A549 (cell line): Measurements from ENCODE around the gene FXYD4. TPM values are rescaled to one million over a fixed set of nuclear protein-coding genes. Genes with fewer than 3 reads are reported as not detected.
A peak's percentile ranks its signal among the peaks of the same experiment; 100 is the strongest.
"Not testable (repeated sequence)": the region's sequence is repeated elsewhere in the genome, so short reads cannot be mapped to it uniquely, and the experiment has no call there.

Experiments
- ATAC-seq, 2 experiments: fragments of 200-7000 bp in 1 of 2; fragments of >200 bp in 1 of 2; cut with Nextera tagmentation in 1 of 2; cut with Tn5 transposase in 1 of 2; 3 replicates each; pipeline versions ENCODE4 v1.8.0 to v1.9.1; 2018 to 2020; ENCODE audit warnings: mild to moderate bottlenecking in 1 of 2, moderate library complexity in 1 of 2
- CTCF ChIA-PET: fragments of 300-600 bp; sonication (Branson Sonifier 250); formaldehyde crosslinking; extraction: SDS; loops from one replicate; lab custom pipeline; 2021; ENCODE audit warnings: antibody characterized with exemption, inconsistent platforms; lab: Yijun Ruan, JAX
- POLR2A ChIA-PET: fragments of 350-600 bp; formaldehyde crosslinking; extraction: SDS; loops from one replicate; lab custom pipeline; 2021; ENCODE audit warnings: antibody characterized with exemption, inconsistent platforms; lab: Yijun Ruan, JAX
- DNase-seq, 2 experiments: peaks; one replicate each; pipeline versions ENCODE4 v3.0.0 to v3.0.0-alpha.2; 2011 to 2016; ENCODE audit warnings: low read depth in 1 of 2, low spot score in 1 of 2
- FAIRE-seq: peaks from 2 replicates; lab custom pipeline; 2011; peaks lifted over from hg19 to GRCh38; lab: Jason Lieb, UNC
- H3K27ac ChIP-seq, 2 experiments: fragments of >200 bp; sonication (Bioruptor Twin); formaldehyde crosslinking; 3 replicates each; pipeline ENCODE4 v1.5.1; 2016 to 2017
- H3K4me1 ChIP-seq: fragments of >200 bp; sonication (Bioruptor Twin); formaldehyde crosslinking; 3 replicates; pipeline ENCODE4 v1.6.1; 2016
- H3K4me2 ChIP-seq: fragments of >200 bp; sonication (Bioruptor Twin); formaldehyde crosslinking; 3 replicates; pipeline ENCODE4 v1.6.1; 2016
- H3K4me3 ChIP-seq: fragments of >200 bp; sonication (Bioruptor Twin); formaldehyde crosslinking; 3 replicates; pipeline ENCODE4 v1.5.1; 2016
- H3K9me3 ChIP-seq: fragments of >200 bp; sonication (Bioruptor Twin); formaldehyde crosslinking; 3 replicates; pipeline ENCODE4 v1.6.1; 2016
- CEBPB ChIP-seq, 2 experiments: fragments of >200 bp in 1 of 2; sonication (Bioruptor Twin) in 1 of 2; formaldehyde crosslinking in 1 of 2; IDR thresholded peaks; 2 replicates each; pipeline ENCODE4 v1.6.1; 2012 to 2016
- EP300 ChIP-seq, 2 experiments: fragments of >200 bp; sonication (Bioruptor Twin); formaldehyde crosslinking; IDR thresholded peaks; 2 replicates in 1 of 2; 3 replicates in 1 of 2; pipeline ENCODE4 v1.6.1; 2016 to 2017
- FOSL2 ChIP-seq, 2 experiments: fragments of 450-650 bp in 1 of 2; fragments of >200 bp in 1 of 2; sonication (Bioruptor Twin) in 1 of 2; formaldehyde crosslinking; IDR thresholded peaks; 2 replicates each; pipeline versions ENCODE4 v1.5.0 to v1.6.1; 2016 to 2020; ENCODE audit warnings: mild to moderate bottlenecking in 1 of 2, moderate library complexity in 1 of 2
- HES2 ChIP-seq: fragments of >200 bp; sonication (Bioruptor Twin); formaldehyde crosslinking; IDR thresholded peaks from 2 replicates; pipeline ENCODE4 v1.6.1; 2016
- HMGXB4 ChIP-seq: fragments of 250-450 bp; sonication (Bioruptor Pico); IDR thresholded peaks from 2 replicates; pipeline ENCODE4 v1.5.0; 2021; ENCODE audit warnings: mild to moderate bottlenecking, moderate library complexity, borderline replicate concordance
- HOXA7 ChIP-seq: fragments of 250-450 bp; sonication (Bioruptor Pico); IDR thresholded peaks from 2 replicates; pipeline ENCODE4 v1.5.0; 2020; ENCODE audit warnings: mild to moderate bottlenecking, moderate library complexity
- MAFK ChIP-seq: fragments of 450-650 bp; IDR thresholded peaks from 2 replicates; pipeline ENCODE4 v1.6.1; 2014; ENCODE audit not compliant: partially characterized antibody
- MYC ChIP-seq: IDR thresholded peaks from 2 replicates; pipeline ENCODE4 v1.6.1; 2012; ENCODE audit warnings: mild to moderate bottlenecking, inconsistent platforms, low read length, improper control_type of control experiment, borderline replicate concordance
- NPAS2 ChIP-seq: fragments of 250-450 bp; sonication (Bioruptor Pico); IDR thresholded peaks from 2 replicates; pipeline ENCODE4 v1.8.0; 2022; ENCODE audit warnings: mild to moderate bottlenecking, moderate library complexity, borderline replicate concordance
- POLR2AphosphoS2 ChIP-seq: conservative IDR thresholded peaks from 2 replicates; pipeline ENCODE4 v1.6.1; 2012; ENCODE audit warnings: low read length, improper control_type of control experiment, inconsistent platforms
- RAD21 ChIP-seq, 2 experiments: fragments of >200 bp in 1 of 2; sonication (Bioruptor Twin) in 1 of 2; formaldehyde crosslinking in 1 of 2; IDR thresholded peaks in 1 of 2; conservative IDR thresholded peaks in 1 of 2; 2 replicates in 1 of 2; 3 replicates in 1 of 2; pipeline ENCODE4 v1.6.1; 2012 to 2018; ENCODE audit warnings: inconsistent platforms in 1 of 2
- RARB ChIP-seq: fragments of 250-450 bp; sonication (Bioruptor Pico); IDR thresholded peaks from 2 replicates; pipeline ENCODE4 v1.8.0; 2021; ENCODE audit warnings: mild to moderate bottlenecking, moderate library complexity
- RFX5 ChIP-seq: fragments of 450-650 bp; IDR thresholded peaks from 2 replicates; pipeline ENCODE4 v1.7.1; 2014; ENCODE audit warnings: antibody characterized with exemption, mild to moderate bottlenecking, moderate library complexity
- TFCP2L1 ChIP-seq: fragments of 250-450 bp; sonication (Bioruptor Pico); IDR thresholded peaks from 2 replicates; pipeline ENCODE4 v1.5.0; 2021; ENCODE audit warnings: mild to moderate bottlenecking
- WGBS: methylation state at CpG from one replicate; pipeline ENCODE4 v1.1.6; 2017; ENCODE audit errors: missing lambda C conversion rate; 5-methylcytosine and 5-hydroxymethylcytosine counted together
- polyA plus RNA-seq, 4 experiments: library from polyadenylated mRNA; depleted of rRNA in 3 of 4; stranded (reverse); fragments of >200 nt; fragmentation: RNase III in 1 of 4; extraction: RNeasy Plus Mini Kit Qiagen cat#74134 plus additional on column Dnase treatment in 1 of 4; gene quantifications; 2 replicates in 3 of 4; 3 replicates in 1 of 4; pipeline ENCODE4 v1.2.3, GENCODE V29; 2011 to 2017
- small RNA-seq, 6 experiments: library from RNA; depleted of rRNA; stranded (forward); fragments of <200 nt; gene quantifications; one replicate each; pipeline ENCODE3, GENCODE V24; 2012

Gene FXYD4
- polyA plus RNA-seq, 2 of the 4 experiments (the other 2 are of a cell fraction), result not detected

DNA sequence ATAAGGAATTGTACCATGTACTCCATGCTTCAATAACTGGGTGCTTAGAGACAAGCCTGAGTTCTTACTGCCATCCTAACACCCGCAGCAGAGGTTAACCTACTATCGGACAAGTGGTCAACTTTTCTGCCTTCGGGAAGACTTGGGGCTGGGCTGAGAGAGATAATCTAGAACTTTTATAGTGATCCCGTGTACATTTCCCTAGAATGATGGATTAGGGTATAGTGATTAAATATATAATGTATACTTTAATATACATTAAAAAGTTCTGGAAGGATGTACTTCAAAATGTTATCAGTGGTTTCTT lies 49.7 kb downstream of the FXYD4 start:
- DNase-seq, result no peak
- ChIA-PET POLR2A (interaction anchor here (0.6 to 3.4 kb wide), 7 partner anchors 10 to 881 kb away, joined by 3 to 28 read pairs (median 3); partner anchors contain the start of gene HNRNPF), CTCF (interaction anchor here (1.4 to 1.5 kb wide), 2 partner anchors 14 to 16 kb away, joined by 4 to 5 read pairs; partner anchors contain the start of gene ZNF487)
- Histone ChIP-seq H3K9me3 (no peaks in the 10 kb centered on the region), H3K4me1 (peaks cover 14% of the 10 kb centered on the region), H3K4me3 (peak overlapping the region; percentile 45), H3K4me2 (peak overlapping the region; percentile 71), H3K27ac (peak overlapping the region; percentile 91 to 94)
- no peak for ATAC-seq
- no peak for TF ChIP-seq HOXA7 (CRISPR knock-in tag)
- no peak for TF ChIP-seq POLR2AphosphoS2
- TF ChIP-seq MAFK, result no peak
- no peak for TF ChIP-seq TFCP2L1
- TF ChIP-seq HMGXB4, result no peak
- no peak for TF ChIP-seq RARB (CRISPR knock-in tag)
- no peak for TF ChIP-seq EP300 (IDR thresholded peaks at IDR 0.05)
- no peak for TF ChIP-seq HES2
- no peak for TF ChIP-seq RAD21 (conservative IDR thresholded peaks at IDR 0.05 in 1 of 2, IDR thresholded peaks at IDR 0.05 in 1 of 2)
- 63% methylated on average over 4 of the region's 4 CpGs for WGBS
- FAIRE-seq, result no peak

DNA sequence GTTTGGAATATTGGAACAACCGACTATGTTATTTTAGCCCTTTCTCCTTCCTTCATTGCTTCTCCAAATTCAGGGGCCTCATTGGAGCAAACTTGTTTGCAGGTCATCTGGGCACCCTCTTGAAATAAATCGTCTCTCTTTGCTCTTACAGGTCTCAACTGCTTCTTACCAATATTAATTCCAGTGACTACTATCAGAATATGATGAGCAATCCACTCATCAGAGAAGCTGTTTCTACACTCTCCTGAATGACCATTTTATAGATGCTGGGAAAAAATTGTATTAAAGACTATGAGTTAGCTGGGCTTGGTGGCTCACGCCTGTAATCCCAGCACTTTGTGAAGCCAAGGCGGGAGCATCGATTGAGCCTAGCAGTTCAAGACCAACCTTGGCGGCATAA lies 50.1 kb downstream of the FXYD4 start:
- ATAC-seq (no peak), DNase-seq (no peak), FAIRE-seq (no peak)
- POLR2A ChIA-PET, result interaction anchor here (0.8 kb wide), 1 partner anchor 15 kb away, joined by 3 read pairs; no protein-coding TSS in a partner anchor
- H3K27ac ChIP-seq, result peak overlapping the region; percentile 91 to 94; a peak in 5 of 6 replicates
- H3K4me3 ChIP-seq, result peak overlapping the region; percentile 45; the same call in 2 of the 3 replicates
- peaks cover 14% of the 10 kb centered on the region for H3K4me1 ChIP-seq
- 96% methylated on average over 6 of the region's 6 CpGs for WGBS
- CTCF ChIA-PET, result interaction anchor here (0.7 to 1.5 kb wide), 3 partner anchors 14 to 20 kb away, joined by 3 to 5 read pairs (median 4); partner anchors contain the start of gene ZNF487
- peak overlapping the region; percentile 71 for H3K4me2 ChIP-seq
- no peak for TF ChIP-seq NPAS2 (CRISPR knock-in tag)
- TF ChIP-seq MYC, result no peak
- H3K9me3 ChIP-seq, result no peaks in the 10 kb centered on the region

DNA sequence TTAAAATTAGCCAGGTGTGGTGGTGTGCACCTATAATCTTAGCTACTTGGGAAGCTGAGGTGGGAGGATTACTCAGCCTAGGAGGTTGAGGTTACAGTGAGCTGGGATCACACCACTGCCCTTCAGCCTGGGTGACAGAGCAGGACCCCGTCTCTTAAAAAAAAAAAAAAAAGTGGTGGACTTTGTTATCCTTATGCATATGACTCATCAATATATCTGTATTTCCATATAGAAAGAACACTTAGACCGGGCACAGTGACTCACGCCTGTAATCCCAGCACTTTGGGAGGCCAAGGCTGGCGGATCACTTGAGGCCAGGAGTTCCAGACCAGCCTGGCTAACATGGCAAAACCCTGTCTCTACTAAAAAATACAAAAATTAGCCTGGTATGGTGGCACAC lies 50.5 kb downstream of the FXYD4 start:
- peaks cover 14% of the 10 kb centered on the region for H3K4me1 ChIP-seq
- FAIRE-seq; H3K4me2 ChIP-seq; H3K4me3 ChIP-seq; DNase-seq; H3K9me3 ChIP-seq; ATAC-seq; TF ChIP-seq FOSL2 (IDR thresholded peaks at IDR 0.05): not testable (repeated sequence)
- CTCF ChIA-PET, result interaction anchor here (0.7 to 1.5 kb wide), 3 partner anchors 13 to 20 kb away, joined by 3 to 5 read pairs (median 4); partner anchors contain the start of gene ZNF487
- H3K27ac ChIP-seq, result peak overlapping the region; percentile 91 to 94; a peak in 5 of 6 replicates
- POLR2A ChIA-PET, result interaction anchor here (0.8 kb wide), 1 partner anchor 14 kb away, joined by 3 read pairs; no protein-coding TSS in a partner anchor
- WGBS, result 89% methylated on average over 4 of the region's 4 CpGs
- peak; percentile 53; the same call in 1 of the 2 replicates for TF ChIP-seq FOSL2 (CRISPR knock-in tag; IDR thresholded peaks at IDR 0.05)

DNA sequence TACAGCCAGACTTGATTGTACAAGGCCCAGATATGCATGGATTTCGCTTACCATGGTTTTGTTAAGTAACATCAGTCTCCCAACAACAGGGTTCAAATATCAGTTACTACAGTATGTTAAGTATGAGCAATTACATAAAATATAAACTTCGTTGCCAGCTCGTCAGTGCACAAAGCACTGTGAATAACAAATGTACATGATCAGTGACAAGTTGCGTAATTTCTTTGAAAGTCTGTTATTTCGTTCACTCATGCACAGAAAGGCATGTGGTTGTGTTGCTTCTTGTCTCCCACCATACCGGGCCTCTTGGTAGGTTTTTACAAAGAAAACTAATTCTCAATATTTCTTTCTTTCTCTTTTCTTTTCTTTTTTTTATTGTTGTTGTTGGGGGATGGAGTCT lies 53.0 kb downstream of the FXYD4 start:
- Histone ChIP-seq H3K27ac (no peak overlapping the region), H3K4me2 (no peak overlapping the region), H3K9me3 (no peaks in the 10 kb centered on the region), H3K4me1 (peaks cover 14% of the 10 kb centered on the region), H3K4me3 (no peak overlapping the region)
- WGBS, result 84% methylated on average over 6 of the region's 6 CpGs
- POLR2A ChIA-PET, result interaction anchor here (0.9 kb wide), 1 partner anchor 15 kb away, joined by 3 read pairs; the partner anchor contains the start of gene HNRNPF
- FAIRE-seq (no peak), DNase-seq (no peak), ATAC-seq (no peak)
- TF ChIP-seq RFX5 (no peak), HMGXB4 (no peak), CEBPB (IDR thresholded peaks at IDR 0.05) (peak in 1 of 2 experiments; percentile 38; a peak in 2 of 4 replicates)
- CTCF ChIA-PET, result interaction anchor here (0.7 to 1.2 kb wide), 2 partner anchors 12 to 34 kb away, joined by 4 read pairs; no protein-coding TSS in a partner anchor

Small RNAs within 50 kb of the gene (small RNA-seq; reads per million reads assigned to genes)
- gene RNU6ATAC11P (0 reads per million in 6 experiments), gene SNORD3J (0 to 0.37 (median 0) reads per million in 6 experiments)

Other genes with a start within 250 kb of the FXYD4 start
- gene CSGALNACT2, start 233.2 kb upstream of the FXYD4 start, polyA plus RNA-seq (2011; rRNA removed), result 24.1 and 29.9 TPM in 2 replicates
- gene CSGALNACT2, start 233.2 kb upstream of the FXYD4 start, polyA plus RNA-seq (2017; fragmentation: RNase III; extraction: RNeasy Plus Mini Kit Qiagen cat#74134 plus additional on column Dnase treatment), result 10.0 to 11.2 TPM (median 10.8 TPM) in 3 replicates
- 3.5 and 4.2 TPM in 2 replicates for gene RASGEF1A, start 104.6 kb upstream of the FXYD4 start, polyA plus RNA-seq (2011; rRNA removed)
- 1.6 to 2.5 TPM (median 1.7 TPM) in 3 replicates for gene RASGEF1A, start 104.6 kb upstream of the FXYD4 start, polyA plus RNA-seq (2017; fragmentation: RNase III; extraction: RNeasy Plus Mini Kit Qiagen cat#74134 plus additional on column Dnase treatment)
- gene HNRNPF, start 37.5 kb downstream of the FXYD4 start, polyA plus RNA-seq (2011; rRNA removed), result 198 and 271 TPM in 2 replicates
- 217 to 228 TPM (median 221 TPM) in 3 replicates for gene HNRNPF, start 37.5 kb downstream of the FXYD4 start, polyA plus RNA-seq (2017; fragmentation: RNase III; extraction: RNeasy Plus Mini Kit Qiagen cat#74134 plus additional on column Dnase treatment)
- 7.2 and 9.4 TPM in 2 replicates for gene ZNF487, start 65.5 kb downstream of the FXYD4 start, polyA plus RNA-seq (2011; rRNA removed)
- gene ZNF487, start 65.5 kb downstream of the FXYD4 start, polyA plus RNA-seq (2017; fragmentation: RNase III; extraction: RNeasy Plus Mini Kit Qiagen cat#74134 plus additional on column Dnase treatment), result 3.7 to 4.9 TPM (median 4.3 TPM) in 3 replicates
- gene ZNF239, start 203.0 kb downstream of the FXYD4 start, polyA plus RNA-seq (2011; rRNA removed), result 4.7 and 6.0 TPM in 2 replicates
- 3.2 to 4.1 TPM (median 3.4 TPM) in 3 replicates for gene ZNF239, start 203.0 kb downstream of the FXYD4 start, polyA plus RNA-seq (2017; fragmentation: RNase III; extraction: RNeasy Plus Mini Kit Qiagen cat#74134 plus additional on column Dnase treatment)
- gene ZNF485, start 234.8 kb downstream of the FXYD4 start, polyA plus RNA-seq (2011; rRNA removed), result 2.4 and 3.3 TPM in 2 replicates
- gene ZNF485, start 234.8 kb downstream of the FXYD4 start, polyA plus RNA-seq (2017; fragmentation: RNase III; extraction: RNeasy Plus Mini Kit Qiagen cat#74134 plus additional on column Dnase treatment), result 2.5 to 2.7 TPM (median 2.7 TPM) in 3 replicates